ENCODE data around the gene PABPC1L2A.
"Not testable (repeated sequence)": the region's sequence is repeated elsewhere in the genome, so short reads cannot be mapped to it uniquely, and the experiment has no call there.

The PABPC1L2A gene

DNA sequence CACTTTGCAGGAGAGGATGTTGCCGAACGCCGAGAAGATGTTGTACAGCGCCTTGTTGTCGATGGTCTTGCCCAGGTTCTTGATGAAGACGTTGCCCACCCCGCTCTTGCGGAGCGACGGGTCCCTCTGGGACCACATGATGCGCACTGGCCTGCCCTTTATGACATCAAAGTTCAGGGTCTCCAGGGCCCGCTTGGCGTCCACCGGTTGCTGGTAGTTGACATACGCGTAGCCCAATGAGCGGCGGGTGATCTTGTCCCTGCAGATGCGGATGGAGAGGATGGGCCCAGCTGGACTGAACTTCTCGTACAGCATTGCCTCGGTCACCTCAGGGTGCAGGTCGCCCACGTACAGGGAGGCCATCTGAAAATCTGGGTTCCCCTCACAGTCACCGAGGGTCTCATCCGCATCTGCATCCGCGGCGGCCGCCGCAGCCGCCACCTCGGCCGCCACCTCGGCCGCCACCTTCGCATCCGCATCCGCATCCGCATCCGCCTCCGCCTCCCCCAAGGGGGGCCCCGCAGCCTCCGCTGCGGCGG lies at the start of gene PABPC1L2A:
Gene PABPC1L2A, minus strand, starts transcription at position 489 of the 539 bp plus-strand sequence. Its CDS starts 126 bp downstream, at position 363.
- not testable (repeated sequence) for DNase-seq (ENCODE audit: low read depth in 2 of 2)

DNA sequence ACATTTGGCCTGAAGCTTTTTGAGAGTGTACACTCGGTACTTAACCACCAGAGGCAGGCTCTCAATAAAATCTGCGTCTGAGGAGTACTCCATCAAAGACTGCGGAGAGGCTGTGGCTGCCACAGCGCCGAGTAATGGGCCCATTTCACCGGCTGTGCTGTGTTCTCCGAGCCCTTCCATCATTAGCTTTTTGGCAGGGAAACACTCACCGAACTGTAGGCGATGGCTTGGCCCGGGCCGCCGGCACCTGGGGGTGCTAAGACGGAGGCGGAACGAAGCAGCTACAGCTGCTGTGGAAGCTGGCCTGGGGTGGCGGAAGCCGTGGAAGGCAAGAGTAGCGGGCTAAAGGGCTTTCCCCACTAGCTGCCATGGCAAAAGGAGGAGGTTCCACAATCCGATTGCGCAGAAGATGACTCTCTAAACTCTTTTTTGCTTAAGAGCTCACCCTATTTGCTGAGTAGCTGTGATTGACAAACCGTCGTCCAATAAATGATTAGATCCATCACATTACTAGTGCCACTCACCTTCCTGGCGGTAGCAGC lies 48.5 kb upstream of the PABPC1L2A start:
- DNase-seq (ENCODE audit: low read depth in 2 of 2) = no peak

DNA sequence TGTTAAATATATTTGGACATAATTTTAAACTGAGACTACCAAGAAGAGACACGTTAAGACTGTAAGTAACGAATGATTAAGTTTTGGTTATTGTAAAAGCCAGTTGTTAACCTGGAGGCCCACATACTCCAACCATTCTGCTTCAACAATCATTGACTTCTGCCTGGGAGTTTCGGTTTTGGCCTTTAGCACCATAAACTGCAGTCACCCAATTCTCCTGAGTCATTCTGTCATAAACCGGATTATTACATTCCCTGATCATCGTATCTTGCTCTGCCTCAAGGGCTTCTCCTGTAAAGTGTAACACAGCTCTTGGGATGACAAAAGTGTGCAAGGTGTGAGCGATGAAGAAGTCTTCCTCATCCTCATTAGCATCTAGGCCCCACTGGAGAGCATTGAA lies 46.9 kb upstream of the PABPC1L2A start:
- DNase-seq (ENCODE audit: low read depth in 2 of 2) = no peak

DNA sequence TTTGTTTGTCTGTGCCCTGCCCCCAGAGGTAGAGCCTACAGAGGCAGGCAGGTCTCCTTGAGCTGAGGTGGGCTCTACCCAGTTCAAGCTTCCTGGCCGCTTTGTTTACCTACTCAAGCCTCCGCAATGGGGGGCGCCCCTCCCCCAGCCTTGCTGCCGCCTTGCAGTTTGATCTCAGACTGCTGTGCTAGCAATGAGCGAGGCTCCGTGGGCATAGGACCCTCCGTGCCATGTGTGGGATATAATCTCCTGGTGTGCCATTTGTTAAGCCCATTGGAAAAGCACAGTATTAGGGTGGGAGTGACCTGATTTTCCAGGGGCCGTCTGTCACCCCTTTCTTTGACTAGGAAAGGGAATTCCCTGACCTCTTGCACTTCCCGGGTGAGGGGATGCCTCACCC lies 20.2 kb upstream of the PABPC1L2A start:
- not testable (repeated sequence) for DNase-seq (ENCODE audit: low read depth in 2 of 2)

GRCh38 chrX:73086766-73087165 lies 7.5 kb upstream of the PABPC1L2A start:
- not testable (repeated sequence) for DNase-seq (ENCODE audit: low read depth in 2 of 2)

- DNase-seq (ENCODE audit: low read depth in 2 of 2) = not testable (repeated sequence)
Observed at GRCh38 chrX:73079884-73080283, 572 bp upstream of the PABPC1L2A start.

DNA sequence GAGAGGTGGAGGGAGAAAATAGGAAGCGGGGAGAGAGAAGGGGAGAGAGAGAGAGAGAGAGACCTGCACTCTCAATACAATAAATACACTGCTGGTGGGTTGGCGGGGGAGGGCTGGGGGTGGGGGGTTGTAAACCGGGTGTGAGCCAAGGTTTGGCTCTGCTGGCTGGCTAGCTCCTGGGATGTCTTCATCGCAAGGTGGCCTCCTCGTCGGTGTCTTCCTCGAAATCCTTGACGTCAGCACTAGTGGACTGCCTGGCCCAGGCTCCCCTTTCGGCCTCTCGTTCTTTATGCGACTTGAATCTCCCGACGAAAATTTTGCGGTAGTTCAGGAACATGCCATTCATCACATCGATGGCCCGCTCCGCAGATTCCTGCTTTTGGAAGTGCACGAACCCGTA lies 715 bp downstream of the PABPC1L2A start:
- DNase-seq (ENCODE audit: low read depth in 2 of 2) = not testable (repeated sequence)

DNA sequence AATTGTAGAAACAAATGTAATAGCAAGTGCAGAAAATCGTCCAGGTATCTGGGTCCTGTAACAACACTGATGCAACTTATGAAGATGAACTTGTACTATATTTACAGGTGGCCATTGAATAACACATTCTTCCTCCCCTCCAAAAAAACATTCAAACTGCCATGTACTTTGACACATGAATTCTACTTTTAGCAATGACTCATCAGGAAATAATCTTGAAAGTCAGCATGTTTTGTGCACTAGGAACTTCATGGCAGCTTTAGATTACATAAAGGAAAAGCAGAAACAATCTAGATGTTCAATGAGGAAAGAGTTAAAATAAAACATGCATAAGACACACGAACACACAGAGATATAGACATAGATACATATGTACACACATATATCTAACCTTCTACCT lies 2.5 kb downstream of the PABPC1L2A start:
- no peak for DNase-seq (ENCODE audit: low read depth in 2 of 2)

GRCh38 chrX:73069365-73070035 lies 9.8 kb downstream of the PABPC1L2A start:
- no peak for DNase-seq (ENCODE audit: low read depth in 2 of 2)

DNA sequence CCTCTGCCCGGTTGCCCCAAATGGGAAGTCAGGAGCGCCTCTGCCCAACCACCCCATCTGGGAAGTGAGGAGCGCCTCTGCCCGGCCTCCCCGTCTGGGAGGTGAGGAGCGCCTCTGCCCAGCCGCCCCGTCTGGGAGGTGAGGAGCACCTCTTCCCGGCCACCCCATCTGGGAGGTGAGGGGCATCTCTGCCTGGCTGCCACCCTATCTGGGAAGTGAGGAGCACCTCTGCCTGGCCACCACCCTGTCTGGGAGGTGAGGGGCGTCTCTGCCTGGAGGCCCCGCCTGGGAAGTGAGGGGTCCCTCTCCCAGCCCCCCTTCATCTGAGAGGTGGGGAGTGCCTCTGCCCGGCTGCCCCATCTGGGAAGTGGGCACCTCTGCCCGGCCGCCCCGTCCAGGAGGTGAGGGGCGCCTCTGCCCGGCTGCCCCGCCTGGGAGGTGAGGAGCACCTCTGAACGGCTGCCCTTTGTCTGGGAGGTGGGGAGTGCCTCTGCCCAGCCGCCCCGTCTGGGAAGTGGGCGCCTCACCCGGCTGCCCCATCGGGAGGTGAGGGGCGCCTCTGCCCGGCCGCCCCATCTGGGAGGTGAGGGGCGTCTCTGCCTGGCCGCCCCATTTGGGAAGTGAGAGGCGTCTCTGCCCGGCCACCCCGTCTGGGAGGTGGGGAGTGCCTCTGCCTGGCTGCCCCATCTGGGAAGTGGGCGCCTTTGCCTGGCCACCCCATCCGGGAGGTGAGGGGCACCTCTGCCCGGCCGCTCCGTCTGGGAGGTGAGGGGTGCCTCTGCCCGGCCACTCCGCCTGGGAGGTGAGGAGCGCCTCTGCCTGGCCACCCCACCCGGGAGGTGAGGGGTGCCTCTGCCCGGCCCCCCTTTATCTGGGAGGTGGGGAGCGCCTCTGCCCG lies 10.6 kb downstream of the PABPC1L2A start:
- no peak for DNase-seq (ENCODE audit: low read depth in 2 of 2)

DNA sequence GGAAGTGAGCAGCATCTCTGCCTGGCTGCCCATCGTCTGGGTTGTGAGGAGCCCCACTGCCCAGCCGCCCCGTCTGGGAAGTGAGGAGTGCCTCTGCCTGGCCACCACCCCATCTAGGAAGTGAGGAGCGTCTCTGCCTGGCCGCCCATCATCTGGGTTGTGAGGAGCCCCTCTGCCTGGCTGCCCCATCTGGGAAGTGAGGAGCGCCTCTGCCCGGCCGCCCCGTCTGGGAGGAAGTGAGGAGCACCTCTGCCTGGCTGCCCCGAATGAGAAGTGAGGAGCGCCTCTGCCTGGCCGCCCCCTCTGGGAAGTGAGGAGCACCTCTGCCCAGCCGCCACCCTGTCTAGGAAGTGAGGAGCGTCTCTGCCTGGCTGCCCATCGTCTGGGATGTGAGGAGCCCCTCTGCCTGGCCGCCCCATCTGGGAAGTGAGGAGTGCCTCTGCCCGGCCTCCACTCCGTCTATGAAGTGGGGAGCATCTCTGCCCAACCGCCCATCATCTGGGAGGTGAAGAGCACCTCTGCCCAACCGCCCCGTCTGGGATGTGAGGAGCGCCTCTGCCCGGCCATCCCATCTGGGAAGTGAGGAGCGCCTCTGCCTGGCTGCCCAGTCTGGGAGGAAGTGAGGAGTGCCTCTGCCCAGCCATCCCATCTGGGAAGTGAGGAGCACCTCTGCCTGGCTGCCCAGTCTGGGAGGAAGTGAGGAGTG lies 11.4 kb downstream of the PABPC1L2A start:
- not testable (repeated sequence) for DNase-seq (ENCODE audit: low read depth in 2 of 2)

DNA sequence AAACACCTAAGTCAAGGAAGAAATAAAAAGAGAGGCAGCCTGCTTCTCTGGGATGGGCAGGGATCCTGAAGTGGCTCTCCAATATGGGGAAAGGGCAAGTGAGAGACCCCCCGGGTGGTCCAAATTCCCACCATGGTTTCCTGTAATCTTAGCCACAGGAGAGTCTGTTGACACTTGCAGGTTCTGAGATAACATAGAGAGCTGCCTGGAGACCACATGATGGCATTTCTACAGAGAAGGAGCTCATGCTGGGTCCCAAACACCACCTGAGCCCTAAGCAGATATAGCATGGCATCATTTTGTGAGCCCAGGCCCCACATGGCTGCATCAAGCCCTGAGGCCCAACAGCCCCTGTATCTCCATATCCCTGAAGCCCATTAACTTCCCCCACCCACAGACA lies 50.4 kb downstream of the PABPC1L2A start:
- no peak for DNase-seq (ENCODE audit: low read depth in 2 of 2)
